Neutrophil (primary cell): ENCODE data around the gene LMOD2.

Experiments used
- H3K27ac ChIP-seq: fragments of 200-600 bp; sonication (generic); 2 replicates; pipeline ENCODE4 v1.5.1; 2016; ENCODE audit warnings: mild to moderate bottlenecking, moderate library complexity
- H3K27me3 ChIP-seq: fragments of 200-600 bp; sonication (generic); 2 replicates; pipeline ENCODE4 v1.6.0; 2016; ENCODE audit warnings: mild to moderate bottlenecking
- H3K36me3 ChIP-seq: fragments of 200-600 bp; sonication (generic); 2 replicates; pipeline ENCODE4 v1.5.1; 2017
- H3K4me1 ChIP-seq, 2 experiments: fragments of 200-600 bp in 1 of 2; sonication (generic) in 1 of 2; 1 replicate in 1 of 2; 2 replicates in 1 of 2; pipeline versions ENCODE4 v1.5.1 to v1.6.1; 2013 to 2016; ENCODE audit warnings: low read depth in 1 of 2, low read length in 1 of 2, mild to moderate bottlenecking in 1 of 2, moderate library complexity in 1 of 2; ENCODE audit not compliant: control insufficient read depth in 1 of 2, insufficient read depth in 1 of 2
- H3K4me3 ChIP-seq, 2 experiments: fragments of 200-600 bp in 1 of 2; sonication (generic) in 1 of 2; 1 replicate in 1 of 2; 2 replicates in 1 of 2; pipeline ENCODE4 v1.5.1; 2013 to 2016; ENCODE audit warnings: low read depth in 1 of 2, low read length in 1 of 2, mild to moderate bottlenecking in 1 of 2, moderate library complexity in 1 of 2
- H3K9me3 ChIP-seq: fragments of 200-600 bp; sonication (generic); 2 replicates; pipeline ENCODE4 v1.5.1; 2016
- CTCF ChIP-seq: fragments of 200-600 bp; sonication (generic); IDR thresholded peaks from 2 replicates; pipeline ENCODE4 v1.5.1; 2016; ENCODE audit warnings: antibody characterized with exemption

Gene LMOD2

GRCh38 chr7:123663200-123663599 is 7.5 kb downstream of the LMOD2 start:
- no peaks in the 10 kb centered on the region for H3K36me3 ChIP-seq
- H3K9me3 ChIP-seq = no peaks in the 10 kb centered on the region
- TF ChIP-seq CTCF = no peak
- peaks cover 6% of the 10 kb centered on the region for H3K27me3 ChIP-seq
- H3K27ac ChIP-seq = no peak overlapping the region
- no peaks in the 10 kb centered on the region for H3K4me1 ChIP-seq
- H3K4me3 ChIP-seq = no peak overlapping the region

GRCh38 chr7:123665157-123665556 is 9.5 kb downstream of the LMOD2 start:
- H3K27ac ChIP-seq = no peak overlapping the region
- no peaks in the 10 kb centered on the region for H3K36me3 ChIP-seq
- H3K4me1 ChIP-seq = no peaks in the 10 kb centered on the region
- peaks cover 6% of the 10 kb centered on the region for H3K27me3 ChIP-seq
- TF ChIP-seq CTCF = no peak
- H3K4me3 ChIP-seq = no peak overlapping the region
- no peaks in the 10 kb centered on the region for H3K9me3 ChIP-seq

GRCh38 chr7:123665896-123666295 is 10.2 kb downstream of the LMOD2 start:
- H3K27me3 ChIP-seq = peaks cover 6% of the 10 kb centered on the region
- no peak overlapping the region for H3K27ac ChIP-seq
- TF ChIP-seq CTCF = no peak
- H3K9me3 ChIP-seq = no peaks in the 10 kb centered on the region
- no peaks in the 10 kb centered on the region for H3K36me3 ChIP-seq
- no peaks in the 10 kb centered on the region for H3K4me1 ChIP-seq
- H3K4me3 ChIP-seq = no peak overlapping the region

- Histone ChIP-seq H3K9me3 (no peaks in the 10 kb centered on the region), H3K36me3 (no peaks in the 10 kb centered on the region), H3K4me1 (no peaks in the 10 kb centered on the region), H3K4me3 (no peak overlapping the region), H3K27ac (no peak overlapping the region), H3K27me3 (peaks cover 6% of the 10 kb centered on the region)
- no peak for TF ChIP-seq CTCF
Observed at GRCh38 chr7:123666492-123666891, 10.8 kb downstream of the LMOD2 start.

- Histone ChIP-seq H3K4me1 (no peaks in the 10 kb centered on the region), H3K9me3 (no peaks in the 10 kb centered on the region), H3K36me3 (no peaks in the 10 kb centered on the region), H3K27me3 (peaks cover 6% of the 10 kb centered on the region), H3K27ac (no peak overlapping the region), H3K4me3 (no peak overlapping the region)
- no peak for TF ChIP-seq CTCF
Observed at GRCh38 chr7:123669485-123669884, 13.8 kb downstream of the LMOD2 start.

- Histone ChIP-seq H3K9me3 (no peaks in the 10 kb centered on the region), H3K27me3 (no peaks in the 10 kb centered on the region), H3K36me3 (no peaks in the 10 kb centered on the region), H3K4me3 (no peak overlapping the region), H3K4me1 (no peaks in the 10 kb centered on the region), H3K27ac (no peak overlapping the region)
- no peak for TF ChIP-seq CTCF
Observed at GRCh38 chr7:123673137-123673732, 17.6 kb downstream of the LMOD2 start.
